ENCODE data around the gene SLC38A8. TPM values are rescaled to one million over a fixed set of nuclear protein-coding genes. Genes with fewer than 3 reads are reported as not detected.

SLC38A8 gene
- total and polyA plus RNA-seq, 9 donors: 0.62 to 0.98 (median 0.66) TPM; not detected in 6

DNA sequence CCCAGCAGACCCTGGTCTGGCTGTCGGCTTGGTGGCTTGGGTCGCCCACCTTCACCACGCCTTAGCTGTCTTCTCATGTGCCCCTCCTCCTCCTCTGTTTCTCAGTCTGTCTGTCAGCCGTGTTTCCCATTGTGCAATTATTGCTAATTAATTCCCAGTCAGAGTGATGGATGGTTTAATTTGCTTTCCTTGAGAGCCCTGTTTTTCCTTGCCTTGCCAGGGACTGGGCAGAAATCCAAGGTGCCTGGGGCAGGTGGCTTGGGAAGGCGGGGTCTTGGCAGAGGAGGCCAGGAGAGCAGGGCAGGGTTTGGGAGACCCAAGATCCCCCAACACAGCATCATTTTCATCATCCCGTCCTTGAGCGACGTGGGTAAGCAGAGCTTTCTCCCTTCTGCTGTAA is 53.3 kb downstream of the SLC38A8 start:
- H3K4me3 ChIP-seq: no peak overlapping the region
- no peaks in the 10 kb centered on the region for H3K36me3 ChIP-seq
- H3K9me3 ChIP-seq: no peaks in the 10 kb centered on the region
- H3K4me1 ChIP-seq (ENCODE audit: insufficient read depth): no peaks in the 10 kb centered on the region
- DNase-seq: no peak
- H3K27me3 ChIP-seq: no peaks in the 10 kb centered on the region
- intact Hi-C loops (cut with DNase I): loop anchor here in 1 of 4 donors (2.0 kb wide), 1 partner anchor 32 kb away; no protein-coding TSS in a partner anchor
- no peak overlapping the region for H3K27ac ChIP-seq
- TF ChIP-seq POLR2A (IDR thresholded peaks at IDR 0.05) (no peak), EP300 (IDR thresholded peaks at IDR 0.05) (no peak)
- TF ChIP-seq, protein P1, sequence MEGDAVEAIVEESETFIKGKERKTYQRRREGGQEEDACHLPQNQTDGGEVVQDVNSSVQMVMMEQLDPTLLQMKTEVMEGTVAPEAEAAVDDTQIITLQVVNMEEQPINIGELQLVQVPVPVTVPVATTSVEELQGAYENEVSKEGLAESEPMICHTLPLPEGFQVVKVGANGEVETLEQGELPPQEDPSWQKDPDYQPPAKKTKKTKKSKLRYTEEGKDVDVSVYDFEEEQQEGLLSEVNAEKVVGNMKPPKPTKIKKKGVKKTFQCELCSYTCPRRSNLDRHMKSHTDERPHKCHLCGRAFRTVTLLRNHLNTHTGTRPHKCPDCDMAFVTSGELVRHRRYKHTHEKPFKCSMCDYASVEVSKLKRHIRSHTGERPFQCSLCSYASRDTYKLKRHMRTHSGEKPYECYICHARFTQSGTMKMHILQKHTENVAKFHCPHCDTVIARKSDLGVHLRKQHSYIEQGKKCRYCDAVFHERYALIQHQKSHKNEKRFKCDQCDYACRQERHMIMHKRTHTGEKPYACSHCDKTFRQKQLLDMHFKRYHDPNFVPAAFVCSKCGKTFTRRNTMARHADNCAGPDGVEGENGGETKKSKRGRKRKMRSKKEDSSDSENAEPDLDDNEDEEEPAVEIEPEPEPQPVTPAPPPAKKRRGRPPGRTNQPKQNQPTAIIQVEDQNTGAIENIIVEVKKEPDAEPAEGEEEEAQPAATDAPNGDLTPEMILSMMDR (IDR thresholded peaks at IDR 0.05): no peak
- WGBS, 3 donors: 61 to 76% (median 66%) methylated on average over 8 of the region's 8 CpGs

DNA sequence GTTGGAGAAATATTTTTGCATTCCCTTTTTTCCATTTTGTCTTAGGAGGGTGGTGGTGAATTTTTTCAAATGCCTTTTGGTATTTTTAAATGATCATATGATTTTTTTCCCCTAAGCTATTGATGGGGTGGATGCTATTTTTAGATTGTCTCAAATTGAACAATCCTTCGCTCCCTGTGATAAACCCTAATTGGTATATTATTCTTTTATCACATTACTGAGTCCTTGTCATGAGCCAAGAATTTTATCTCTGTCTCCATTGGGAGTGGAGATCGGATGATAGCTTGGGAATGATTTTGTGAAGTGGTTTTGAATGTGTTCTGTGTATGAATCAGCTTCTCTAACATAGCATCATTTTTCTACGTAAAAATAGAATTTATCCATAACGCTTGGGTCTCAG is 59.1 kb downstream of the SLC38A8 start:
- Histone ChIP-seq H3K36me3 (no peaks in the 10 kb centered on the region), H3K27ac (no peak overlapping the region), H3K27me3 (no peaks in the 10 kb centered on the region), H3K4me1 (ENCODE audit: insufficient read depth) (no peaks in the 10 kb centered on the region), H3K4me3 (no peak overlapping the region), H3K9me3 (no peaks in the 10 kb centered on the region)
- intact Hi-C loops (cut with DNase I): no loop called here
- WGBS, 3 donors: 55 to 63% (median 59%) methylated on average over 4 of the region's 4 CpGs
- no peak for DNase-seq
- no peak for TF ChIP-seq EP300 (IDR thresholded peaks at IDR 0.05)
- TF ChIP-seq, protein P1 (IDR thresholded peaks at IDR 0.05): no peak
- no peak for TF ChIP-seq POLR2A (IDR thresholded peaks at IDR 0.05)

DNA sequence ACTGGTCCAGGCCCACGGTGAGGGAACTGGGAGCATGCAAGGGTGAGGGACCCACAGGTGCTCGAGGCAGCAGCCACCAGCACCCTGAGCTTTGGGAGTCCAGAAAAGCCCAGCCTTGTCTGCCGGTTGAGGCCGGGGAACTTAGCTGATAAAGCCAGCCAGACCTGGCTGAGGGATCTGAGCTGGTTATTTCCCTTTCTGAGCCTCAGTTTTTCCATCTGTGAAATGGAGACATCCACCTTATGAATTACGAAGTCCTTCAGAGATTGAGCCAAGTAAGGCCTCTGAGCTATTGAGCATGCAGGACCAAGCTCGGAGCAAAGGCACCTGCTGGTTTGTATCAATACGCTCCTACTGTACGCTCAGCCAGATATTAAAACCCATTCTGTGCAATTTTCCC is 60.8 kb downstream of the SLC38A8 start:
- H3K4me3 ChIP-seq: no peak overlapping the region
- H3K27me3 ChIP-seq: no peaks in the 10 kb centered on the region
- H3K27ac ChIP-seq: no peak overlapping the region
- TF ChIP-seq POLR2A (IDR thresholded peaks at IDR 0.05): no peak
- TF ChIP-seq EP300 (IDR thresholded peaks at IDR 0.05): no peak
- TF ChIP-seq, protein P1 (IDR thresholded peaks at IDR 0.05): no peak
- no peak for DNase-seq
- no peaks in the 10 kb centered on the region for H3K9me3 ChIP-seq
- intact Hi-C loops (cut with DNase I): no loop called here
- WGBS, 3 donors: 94 to 99% (median 94%) methylated on average over 8 of the region's 8 CpGs
- no peaks in the 10 kb centered on the region for H3K4me1 ChIP-seq (ENCODE audit: insufficient read depth)
- H3K36me3 ChIP-seq: no peaks in the 10 kb centered on the region

DNA sequence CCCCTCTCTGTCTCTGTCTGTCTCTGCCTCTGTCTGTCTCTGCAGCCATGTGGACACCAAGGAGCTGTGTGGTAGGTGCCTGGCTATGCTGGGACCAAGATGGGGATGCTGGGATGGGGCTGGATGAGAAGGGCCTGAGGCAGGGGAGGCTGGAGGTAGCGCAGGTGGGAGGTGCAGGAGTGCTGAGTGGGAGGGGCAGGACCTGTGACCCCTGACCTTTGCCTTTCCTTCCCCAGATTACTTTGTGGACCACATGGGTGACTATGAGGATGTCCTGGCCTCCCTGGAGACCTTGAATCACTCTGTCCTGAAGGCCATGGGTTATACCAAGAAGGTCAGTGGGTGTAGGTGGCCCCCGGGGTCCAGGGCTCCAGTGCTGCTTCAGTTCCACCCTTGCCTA is 61.8 kb downstream of the SLC38A8 start:
- Histone ChIP-seq H3K36me3 (no peaks in the 10 kb centered on the region), H3K27ac (no peak overlapping the region), H3K27me3 (no peaks in the 10 kb centered on the region), H3K4me3 (no peak overlapping the region), H3K4me1 (ENCODE audit: insufficient read depth) (no peaks in the 10 kb centered on the region), H3K9me3 (no peaks in the 10 kb centered on the region)
- no peak for DNase-seq
- TF ChIP-seq EP300 (IDR thresholded peaks at IDR 0.05) (no peak), POLR2A (IDR thresholded peaks at IDR 0.05) (no peak)
- TF ChIP-seq, protein P1 (IDR thresholded peaks at IDR 0.05): no peak
- 86 to 95% (median 92%) methylated on average over 2 of the region's 2 CpGs for WGBS, 3 donors
- intact Hi-C loops (cut with DNase I): no loop called here
